MCF 10A (cell line): ENCODE measurements around the gene TMEM167A. TPM values are rescaled to one million over a fixed set of nuclear protein-coding genes. Genes with fewer than 3 reads are reported as not detected.

Experiments
- BruUV-seq: library from RNA; stranded (reverse); fragments of 400-500 nt; replicated peaks from 2 replicates; lab custom pipeline; 2021; lab: Mats Ljungman, UMichigan
- CTCF ChIA-PET: fragments of 300-600 bp; sonication (Branson Sonifier 250); formaldehyde crosslinking; extraction: SDS; loops from one replicate; lab custom pipeline; 2021; ENCODE audit warnings: antibody characterized with exemption, inconsistent platforms; lab: Yijun Ruan, JAX
- POLR2A ChIA-PET: fragments of 300-600, 350-650 bp; sonication (Branson Sonifier 250); formaldehyde crosslinking; extraction: SDS; loops from one replicate; lab custom pipeline; 2020; ENCODE audit warnings: antibody characterized with exemption, inconsistent platforms; lab: Yijun Ruan, JAX
- DNase-seq: peaks from one replicate; pipeline ENCODE4 v3.0.0-alpha.2; 2018; ENCODE audit not compliant: unreplicated experiment
- H3K27ac Mint-ChIP-seq: one replicate; pipeline ENCODE4 v1.8.0; 2022; ENCODE audit warnings: mild to moderate bottlenecking, low read depth, mixed read lengths; ENCODE audit not compliant: unreplicated experiment
- H3K27me3 Mint-ChIP-seq: one replicate; pipeline ENCODE4 v1.8.0; 2022; ENCODE audit warnings: mixed read lengths; ENCODE audit not compliant: insufficient read depth, unreplicated experiment
- H3K36me3 Mint-ChIP-seq: one replicate; pipeline ENCODE4 v1.8.0; 2022; ENCODE audit warnings: mild to moderate bottlenecking, moderate library complexity, mixed read lengths; ENCODE audit not compliant: insufficient read depth, unreplicated experiment
- H3K4me1 Mint-ChIP-seq: one replicate; pipeline ENCODE4 v1.8.0; 2022; ENCODE audit warnings: mixed read lengths; ENCODE audit not compliant: insufficient read depth, unreplicated experiment
- H3K4me3 Mint-ChIP-seq: one replicate; pipeline ENCODE4 v1.8.0; 2022; ENCODE audit warnings: mild to moderate bottlenecking, moderate library complexity, mixed read lengths; ENCODE audit not compliant: unreplicated experiment
- H3K9me3 Mint-ChIP-seq: one replicate; pipeline ENCODE4 v1.8.0; 2022; ENCODE audit warnings: mixed read lengths; ENCODE audit not compliant: unreplicated experiment
- CTCF ChIP-seq: fragments of 200-600 bp; IDR thresholded peaks from one replicate; pipeline ENCODE4 v1.8.0; 2022; ENCODE audit warnings: antibody characterized with exemption, mild to moderate bottlenecking; ENCODE audit not compliant: unreplicated experiment
- intact Hi-C: fragments of 100-400 bp; cut with micrococcal nuclease; formaldehyde crosslinking; loops from 2 replicates; pipeline ENCODE4 v1.14.1; 2022
- total RNA-seq: library from RNA; stranded (reverse); gene quantifications from 2 replicates; pipeline ENCODE4 v1.2.3, GENCODE V29; 2022

TMEM167A gene
- total RNA-seq, 1 experiment from 2014 or later = 84.1 TPM

GRCh38 chr5:83029912-83030311 lies 47.3 kb downstream of the TMEM167A start:
- Mint-ChIP-seq H3K4me3 (no peak overlapping the region), H3K9me3 (no peaks in the 10 kb centered on the region), H3K27me3 (no peaks in the 10 kb centered on the region), H3K36me3 (no peaks in the 10 kb centered on the region), H3K4me1 (no peaks in the 10 kb centered on the region), H3K27ac (no peak overlapping the region)
- no TSS peak for BruUV-seq
- CTCF ChIA-PET = interaction anchor here (1.2 kb wide), 1 partner anchor 21 kb away, joined by 4 read pairs; no protein-coding TSS in a partner anchor
- TF ChIP-seq CTCF = no peak
- DNase-seq = no peak
- intact Hi-C loops = no loop called here
- POLR2A ChIA-PET = no interaction called here

- Mint-ChIP-seq H3K27ac (no peak overlapping the region), H3K9me3 (no peaks in the 10 kb centered on the region), H3K4me3 (no peak overlapping the region), H3K4me1 (no peaks in the 10 kb centered on the region), H3K27me3 (no peaks in the 10 kb centered on the region), H3K36me3 (no peaks in the 10 kb centered on the region)
- no TSS peak for BruUV-seq
- no peak for DNase-seq
- ChIA-PET CTCF (interaction anchor here (0.6 kb wide), 1 partner anchor 446 kb away, joined by 4 read pairs; no protein-coding TSS in a partner anchor), POLR2A (no interaction called here)
- intact Hi-C loops = no loop called here
- no peak for TF ChIP-seq CTCF
Observed at GRCh38 chr5:83026930-83027687, 50.1 kb downstream of the TMEM167A start.

- intact Hi-C loops = no loop called here
- no TSS peak for BruUV-seq
- Mint-ChIP-seq H3K4me3 (no peak overlapping the region), H3K4me1 (no peaks in the 10 kb centered on the region), H3K36me3 (no peaks in the 10 kb centered on the region), H3K27ac (no peak overlapping the region), H3K27me3 (no peaks in the 10 kb centered on the region), H3K9me3 (no peaks in the 10 kb centered on the region)
- no peak for TF ChIP-seq CTCF
- ChIA-PET CTCF (interaction anchor here (0.6 kb wide), 1 partner anchor 447 kb away, joined by 4 read pairs; no protein-coding TSS in a partner anchor), POLR2A (interaction anchor here (1.5 kb wide), 1 partner anchor 9 kb away, joined by 4 read pairs; no protein-coding TSS in a partner anchor)
- no peak for DNase-seq
Observed at GRCh38 chr5:83026516-83026915, 50.7 kb downstream of the TMEM167A start.

- BruUV-seq = no TSS peak
- no peak overlapping the region for H3K27ac Mint-ChIP-seq
- TF ChIP-seq CTCF = no peak
- H3K27me3 Mint-ChIP-seq = no peaks in the 10 kb centered on the region
- CTCF ChIA-PET = no interaction called here
- no peaks in the 10 kb centered on the region for H3K4me1 Mint-ChIP-seq
- no peak overlapping the region for H3K4me3 Mint-ChIP-seq
- no peaks in the 10 kb centered on the region for H3K9me3 Mint-ChIP-seq
- DNase-seq = no peak
- POLR2A ChIA-PET = interaction anchor here (1.5 kb wide), 1 partner anchor 10 kb away, joined by 4 read pairs; no protein-coding TSS in a partner anchor
- intact Hi-C loops = no loop called here
- no peaks in the 10 kb centered on the region for H3K36me3 Mint-ChIP-seq
Observed at GRCh38 chr5:83025690-83026478, 51.3 kb downstream of the TMEM167A start.
